ENCODE data around the gene USP17L21.
"Not testable (repeated sequence)": the region's sequence is repeated elsewhere in the genome, so short reads cannot be mapped to it uniquely, and the experiment has no call there.

- TF ChIP-seq CTCF (IDR thresholded peaks at IDR 0.05; ENCODE audit: insufficient read depth, low read length, poor library complexity, severe bottlenecking); EZH2phosphoT487 (conservative IDR thresholded peaks at IDR 0.05; ENCODE audit: low read length): not testable (repeated sequence)
These were observed 9.6 kb upstream of the USP17L21 start, which contains the start of gene USP17L19 for GRCh38 chr4:9253078-9253477.
